CD4-positive, alpha-beta T cell treated with Interleukin-4 for 1 hour (primary cell): ENCODE measurements around the gene NDUFB2.
"Not testable (repeated sequence)": the region's sequence is repeated elsewhere in the genome, so short reads cannot be mapped to it uniquely, and the experiment has no call there.

Experiments
- DNase-seq, 2 donors: peaks; one replicate each; pipeline ENCODE4 v3.0.0-alpha.2; 2020 to 2022

Gene NDUFB2

DNA sequence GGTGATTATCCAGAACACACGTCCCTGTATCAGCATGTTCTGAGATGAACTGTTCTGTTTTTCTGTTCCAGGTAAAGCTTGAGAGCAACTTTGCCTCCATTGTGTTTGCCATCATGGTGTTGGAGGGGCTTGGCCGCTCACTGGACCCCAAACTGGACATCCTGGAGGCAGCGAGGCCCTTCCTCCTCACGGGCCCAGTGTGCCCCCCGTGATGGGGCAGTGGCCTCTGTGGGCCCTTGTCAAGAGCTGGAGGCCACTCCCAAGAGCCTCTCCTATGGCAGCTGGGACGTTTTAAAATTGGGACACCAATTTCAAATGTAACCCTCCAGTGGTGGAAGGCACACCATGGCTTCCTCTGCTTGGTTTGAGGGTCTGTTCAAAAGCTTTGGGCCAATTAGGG, 1.9 kb upstream of the NDUFB2 start:
- no peak for DNase-seq

DNA sequence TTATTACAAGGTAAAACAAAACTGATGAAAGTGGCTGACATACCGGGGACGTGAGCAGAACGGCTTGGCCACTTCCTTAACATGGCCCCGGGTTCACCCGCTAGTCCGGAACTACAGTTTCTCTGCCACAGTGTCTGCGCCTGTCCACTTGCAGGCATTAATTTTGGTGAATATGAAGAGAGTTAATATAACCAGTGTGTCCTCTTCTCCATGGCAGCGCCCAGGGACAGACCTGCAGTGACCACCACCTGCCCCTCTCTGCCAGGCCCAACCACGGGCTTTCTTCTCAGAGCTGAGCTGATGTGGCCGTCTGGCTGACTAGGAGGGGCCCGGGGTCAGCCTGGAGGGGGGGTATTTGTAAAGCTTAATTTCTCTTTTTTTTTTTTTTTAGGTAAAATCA, 1.1 kb upstream of the NDUFB2 start:
- no peak for DNase-seq

DNA sequence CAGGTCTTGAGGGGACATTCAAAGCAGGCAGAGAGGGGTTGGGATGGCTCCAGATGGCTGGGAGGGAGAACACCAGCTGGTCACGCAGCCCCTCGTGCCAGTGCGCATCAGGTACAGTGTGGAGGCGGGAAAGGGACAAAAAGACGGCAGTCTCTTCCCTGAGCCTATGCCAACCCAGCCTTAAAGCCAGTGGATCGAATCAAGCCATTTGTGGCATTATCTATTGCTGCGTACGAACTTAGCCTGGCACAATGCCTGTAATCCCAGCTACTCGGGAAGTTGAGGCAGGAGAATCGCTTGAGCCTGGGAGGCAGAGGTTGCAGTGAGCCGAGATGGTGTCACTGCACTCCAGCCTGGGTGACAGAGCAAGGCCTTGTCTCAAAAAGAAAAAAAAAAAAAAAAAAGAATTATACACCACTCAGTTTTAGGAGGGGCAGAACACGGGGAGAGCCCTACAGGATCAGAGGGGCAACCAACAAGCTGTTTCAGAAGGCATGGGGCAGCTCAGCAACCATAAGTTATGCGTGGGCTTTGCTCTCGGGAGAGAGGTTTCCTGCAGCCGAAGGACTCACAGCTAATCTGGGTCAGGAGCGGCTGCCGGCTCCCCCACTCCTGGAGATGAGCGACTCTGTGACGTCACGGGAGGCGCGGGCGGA, 356 bp upstream of the NDUFB2 start:
- DNase-seq, result peak; percentile 90 to 92

DNA sequence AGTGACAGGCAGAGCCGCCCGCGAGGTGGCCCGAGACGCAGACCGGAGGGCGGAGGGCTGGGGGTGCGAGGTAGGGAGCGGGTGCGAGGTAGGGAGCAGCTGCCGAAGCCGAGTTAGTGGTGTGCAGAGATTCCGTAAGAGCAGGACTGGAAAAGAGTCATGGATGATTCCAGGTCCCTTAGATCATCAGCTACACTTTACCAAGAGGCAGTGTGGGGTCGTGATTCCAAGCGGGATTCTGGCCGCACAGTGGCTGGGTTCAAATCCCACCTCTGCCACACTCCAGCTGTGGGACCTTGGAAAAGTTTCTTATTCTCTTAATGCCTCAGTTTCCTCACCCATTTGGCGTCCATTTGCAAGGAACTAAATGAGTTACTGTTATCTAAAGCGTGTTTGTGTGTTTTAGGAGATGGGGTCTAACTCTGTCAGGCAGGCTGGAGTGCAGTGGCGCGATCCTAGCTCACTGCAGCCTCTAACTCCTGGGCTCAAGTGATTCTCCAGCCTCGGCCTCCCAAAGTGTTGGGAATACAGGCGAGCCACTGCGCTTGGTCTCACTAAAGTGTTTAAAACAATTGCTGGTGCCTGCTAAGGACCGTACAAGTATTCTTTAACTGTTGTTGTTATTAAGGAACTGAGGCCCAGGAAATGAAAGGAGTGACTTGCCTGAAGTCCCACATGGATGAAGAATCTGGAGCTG, 1.1 kb downstream of the NDUFB2 start:
- no peak for DNase-seq

DNA sequence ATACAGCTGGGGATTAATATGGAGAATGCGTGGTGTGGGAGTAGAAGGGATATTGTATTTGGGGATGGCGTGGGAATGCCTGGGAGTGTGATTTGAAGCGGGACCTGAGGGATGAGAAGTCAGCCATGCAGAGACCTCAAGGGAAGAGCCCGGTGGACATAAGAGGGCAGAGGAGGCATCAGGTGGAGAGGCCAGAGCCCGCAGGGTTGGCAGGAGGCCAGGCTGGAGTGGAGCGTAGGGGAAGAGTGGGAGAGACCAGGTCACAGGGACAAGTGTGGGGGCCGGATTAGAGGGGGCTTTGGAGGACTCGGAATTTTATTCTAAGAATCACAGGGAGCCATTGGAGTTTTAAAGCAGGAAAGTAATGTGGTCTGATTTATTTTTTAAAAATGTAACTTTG, 2.0 kb downstream of the NDUFB2 start:
- no peak for DNase-seq

DNA sequence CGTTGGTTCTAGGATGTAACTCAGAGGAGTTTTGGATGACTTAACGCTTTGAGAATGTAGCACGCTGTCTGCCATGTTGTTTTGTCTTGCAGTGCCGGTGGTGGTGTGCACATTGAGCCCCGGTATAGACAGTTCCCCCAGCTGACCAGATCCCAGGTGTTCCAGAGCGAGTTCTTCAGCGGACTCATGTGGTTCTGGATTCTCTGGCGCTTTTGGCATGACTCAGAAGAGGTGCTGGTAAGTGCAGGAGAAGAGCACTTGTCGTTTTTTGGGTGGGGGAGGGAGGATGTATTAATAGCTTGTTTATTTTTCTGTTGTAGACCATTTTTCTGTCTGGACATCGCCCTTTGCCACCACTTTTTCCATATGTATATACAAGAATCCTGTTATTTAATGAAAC, 6.3 kb downstream of the NDUFB2 start:
- DNase-seq, result no peak

DNA sequence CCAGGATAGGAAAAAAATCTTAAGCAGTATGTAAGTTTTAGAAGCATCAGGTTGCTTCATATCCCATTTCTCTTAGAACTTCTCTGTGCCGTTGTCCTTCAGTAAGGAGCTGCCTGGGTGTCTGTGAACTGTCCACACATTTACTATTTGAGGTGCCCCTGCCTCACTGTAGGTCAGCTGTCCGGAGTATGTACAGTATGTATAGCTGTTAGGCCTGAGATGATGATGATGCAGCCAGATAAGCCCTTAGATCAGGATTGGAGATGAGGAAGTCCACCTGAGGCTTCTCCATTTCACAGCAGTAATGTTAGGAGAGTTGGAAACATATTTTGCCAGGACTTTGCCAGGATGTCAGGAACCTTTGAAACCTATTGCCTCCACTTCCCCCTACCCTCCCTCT, 7.7 kb downstream of the NDUFB2 start:
- DNase-seq, result no peak

DNA sequence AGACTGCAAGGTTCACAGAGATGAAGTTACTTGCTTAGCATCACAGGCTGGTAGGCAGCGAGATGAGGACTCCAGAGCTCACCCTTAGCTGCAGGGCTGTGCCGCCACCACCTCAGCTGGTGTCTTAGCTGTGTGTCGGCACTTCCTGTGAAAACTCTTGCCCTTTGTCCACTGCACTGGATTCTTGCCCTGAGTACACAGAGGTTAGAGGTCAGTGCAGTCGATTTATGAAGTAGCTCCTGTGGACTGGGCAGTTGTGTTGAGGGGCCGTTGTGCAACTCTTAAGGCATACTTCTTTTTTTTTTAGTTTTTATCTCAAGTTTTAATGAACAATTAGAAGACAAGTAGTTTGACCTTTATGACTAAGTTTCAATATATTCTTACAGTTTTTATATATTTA, 10.6 kb downstream of the NDUFB2 start:
- no peak for DNase-seq

DNA sequence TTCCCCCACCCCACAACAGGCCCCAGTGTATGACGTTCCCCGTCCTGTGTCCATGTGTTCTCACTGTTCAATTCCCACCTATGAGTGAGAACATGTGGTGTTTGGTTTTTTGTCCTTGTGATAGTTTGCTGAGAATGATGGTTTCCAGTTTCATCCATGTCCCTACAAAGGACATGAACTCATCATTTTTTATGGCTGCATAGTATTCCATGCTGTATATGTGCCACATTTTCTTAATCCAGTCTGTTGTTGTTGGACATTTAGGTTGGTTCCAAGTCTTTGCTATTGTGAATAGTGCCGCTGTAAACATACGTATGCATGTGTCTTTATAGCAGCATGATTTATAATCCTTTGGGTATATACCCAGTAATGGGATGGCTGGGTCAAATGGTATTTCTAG, 12.3 kb downstream of the NDUFB2 start:
- DNase-seq, result not testable (repeated sequence)

DNA sequence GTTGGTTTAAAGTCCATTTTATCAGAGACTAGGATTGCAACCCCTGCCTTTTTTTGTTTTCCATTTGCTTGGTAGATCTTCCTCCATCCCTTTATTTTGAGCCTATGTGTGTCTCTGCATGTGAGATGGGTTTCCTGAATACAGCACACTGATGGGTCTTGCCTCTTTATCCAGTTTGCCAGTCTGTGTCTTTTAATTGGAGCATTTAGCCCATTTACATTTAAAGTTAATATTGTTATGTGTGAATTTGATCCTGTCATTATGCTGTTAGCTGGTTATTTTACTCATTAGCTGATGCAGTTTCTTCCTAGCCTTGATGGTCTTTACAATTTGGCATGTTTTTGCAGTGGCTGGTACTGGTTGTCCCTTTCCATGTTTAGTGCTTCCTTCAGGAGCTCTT, 15.9 kb downstream of the NDUFB2 start:
- not testable (repeated sequence) for DNase-seq

DNA sequence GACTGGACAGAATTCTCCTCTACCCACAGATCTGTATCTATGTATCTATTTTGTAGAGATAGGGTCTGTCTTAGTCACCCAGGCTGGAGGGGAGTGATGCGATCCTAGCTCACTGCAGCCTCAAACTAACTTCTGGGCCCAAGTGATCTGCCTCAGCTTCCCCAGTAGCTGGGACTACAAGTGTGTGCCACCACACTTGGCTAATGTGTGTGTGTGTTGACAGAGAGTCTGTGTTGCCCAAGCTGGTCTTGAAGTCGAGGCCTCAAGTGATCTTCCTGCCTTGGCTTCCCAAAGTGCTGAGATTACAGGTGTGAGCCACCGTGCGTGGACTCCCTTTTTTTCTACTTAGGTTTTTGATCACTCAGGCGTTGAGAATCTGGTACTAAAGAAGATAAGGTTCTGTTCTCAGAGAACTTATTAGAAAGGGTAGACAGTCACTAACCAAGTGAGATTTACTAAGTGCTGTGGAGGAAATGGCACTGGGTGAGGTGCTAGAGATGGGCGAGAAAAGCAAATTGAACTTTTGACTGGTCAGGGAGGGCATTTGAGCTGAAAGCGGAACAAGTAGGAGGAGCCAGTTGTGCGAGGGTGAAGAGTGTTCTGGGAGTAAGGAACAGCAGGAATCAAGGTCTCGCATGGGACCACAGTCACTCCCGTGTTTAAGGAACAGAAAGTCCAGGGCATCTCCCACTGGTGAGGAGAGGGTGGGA, 18.0 kb downstream of the NDUFB2 start:
- no peak for DNase-seq

DNA sequence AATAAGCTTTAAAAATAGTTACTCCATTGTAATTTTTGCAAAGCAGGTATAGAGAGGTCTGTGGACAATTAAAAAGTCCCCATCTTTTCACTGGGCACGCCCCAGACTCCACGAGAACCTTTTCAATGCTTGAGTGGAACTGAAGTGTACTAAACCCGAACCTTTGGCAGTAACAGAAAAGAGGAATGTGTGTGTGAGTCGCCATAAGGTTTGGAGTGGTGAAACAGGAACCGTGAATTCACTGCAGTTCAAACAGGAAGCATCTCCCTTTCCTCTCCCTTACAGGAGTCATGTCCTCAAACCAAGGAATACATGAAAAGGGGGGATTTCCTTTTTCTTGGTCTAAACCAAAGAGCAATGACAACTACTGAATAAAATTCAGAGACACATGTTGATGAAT, 23.2 kb downstream of the NDUFB2 start:
- no peak for DNase-seq

DNA sequence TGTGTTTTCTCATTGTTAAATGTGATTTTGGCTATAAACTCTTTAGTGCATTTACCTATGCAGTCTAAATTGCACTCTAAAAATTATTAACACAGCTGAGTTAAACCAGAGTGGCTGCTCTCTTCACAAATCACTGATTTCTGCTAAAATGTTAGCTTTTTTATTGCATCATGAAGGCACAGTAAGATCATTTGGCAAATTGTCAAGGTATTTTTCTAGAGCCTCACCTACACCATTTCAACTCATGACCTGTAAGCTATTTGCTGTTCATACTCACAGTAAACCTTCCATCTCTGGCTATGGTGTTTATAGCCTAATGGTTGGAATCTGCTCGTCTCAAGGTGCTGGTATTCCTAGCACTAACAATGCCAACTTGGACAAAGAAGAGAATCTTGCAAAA, 25.7 kb downstream of the NDUFB2 start:
- DNase-seq, result no peak

DNA sequence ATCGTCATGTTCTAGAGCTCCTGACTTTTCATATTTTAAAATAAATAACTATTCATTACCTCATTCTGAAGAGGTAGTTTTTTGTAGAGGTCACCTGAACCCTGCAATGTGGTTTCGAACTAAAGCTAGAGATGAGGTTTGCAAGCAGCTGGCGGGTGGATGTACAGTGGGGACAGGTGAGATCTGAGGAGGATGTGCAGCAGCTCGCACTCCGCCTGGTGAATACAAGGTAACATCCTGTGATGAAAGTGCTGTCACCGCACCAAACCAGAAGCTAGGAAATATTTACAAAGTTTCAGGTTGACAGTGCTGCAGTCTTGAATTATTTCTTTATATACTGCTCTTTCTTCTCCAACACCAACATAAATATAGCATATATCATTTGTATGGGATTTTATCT, 26.5 kb downstream of the NDUFB2 start:
- peak; percentile 25 to 37 for DNase-seq

DNA sequence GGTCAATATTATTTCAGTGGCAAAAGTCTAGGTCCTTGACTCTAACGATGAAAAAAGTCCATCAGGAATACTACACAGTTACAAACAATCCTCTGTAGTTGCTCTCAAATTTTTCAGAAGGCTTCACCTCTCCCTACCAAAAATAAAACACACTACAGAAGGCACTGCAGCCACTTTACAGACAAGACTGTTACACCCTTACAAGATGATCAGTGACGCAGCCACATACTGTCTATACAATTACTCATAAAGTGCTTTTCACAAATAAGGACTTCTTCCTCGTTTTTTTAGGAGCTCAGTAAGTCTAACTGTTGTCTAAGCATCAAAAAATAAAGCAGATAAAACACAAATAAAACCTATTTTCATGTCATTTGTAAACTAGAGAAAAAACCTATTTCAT, 27.1 kb downstream of the NDUFB2 start:
- DNase-seq, result no peak

DNA sequence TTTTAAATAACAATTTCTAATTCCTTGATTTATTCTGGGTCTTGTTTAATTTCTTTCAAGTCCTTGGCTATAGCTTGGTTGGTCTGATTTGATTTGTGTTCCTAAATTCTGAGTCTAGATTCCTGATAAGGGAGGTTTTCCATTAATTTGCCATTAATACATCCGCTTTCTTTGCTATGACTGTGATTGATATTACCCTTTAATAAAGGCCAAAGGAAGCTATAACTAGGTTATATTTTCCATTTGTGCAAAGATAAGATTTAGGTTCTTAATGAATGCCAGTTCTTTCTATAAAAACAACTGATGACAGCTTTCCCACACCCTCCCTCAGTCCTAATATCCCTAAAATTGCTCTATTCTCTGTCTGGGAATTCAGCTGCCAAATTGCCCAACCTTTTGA, 28.2 kb downstream of the NDUFB2 start:
- no peak for DNase-seq

DNA sequence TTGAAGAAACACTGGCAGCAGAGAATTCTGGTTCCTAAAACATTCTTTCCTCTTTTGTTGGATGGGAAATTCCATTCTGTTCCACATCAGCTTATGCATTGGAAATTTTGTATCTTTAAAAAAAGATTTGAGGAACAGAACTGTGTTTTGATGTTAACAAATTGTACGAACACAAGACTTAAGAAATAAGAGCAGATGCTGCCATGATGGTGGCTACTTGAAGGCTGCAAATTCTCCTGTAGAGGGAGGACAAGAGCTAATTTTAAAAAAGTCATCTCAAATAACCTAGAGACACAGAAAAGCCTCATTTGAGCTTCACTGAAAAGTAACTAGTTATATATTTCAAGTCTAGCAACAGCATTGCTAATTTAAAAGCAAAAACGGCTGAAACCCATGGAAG, 29.8 kb downstream of the NDUFB2 start:
- DNase-seq, result no peak

DNA sequence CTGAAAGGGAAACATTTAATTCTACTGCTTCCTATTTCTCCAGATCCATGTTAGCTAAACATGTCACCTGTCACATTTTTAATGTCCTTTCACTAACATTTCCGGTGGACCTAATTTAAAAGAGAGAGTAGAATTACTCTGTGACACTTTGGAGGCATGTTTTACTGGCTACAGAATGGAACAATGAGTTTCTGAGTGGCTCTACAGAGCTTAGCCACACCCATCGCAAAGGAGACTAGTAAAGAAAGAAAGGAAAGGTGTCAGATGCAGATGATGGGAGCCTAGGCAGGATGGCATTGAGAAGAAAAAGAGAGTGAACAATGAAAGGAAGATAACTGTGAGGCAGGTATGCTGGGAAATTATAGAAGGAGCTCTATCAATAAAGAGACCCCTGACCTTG, 35.9 kb downstream of the NDUFB2 start:
- DNase-seq, result no peak

DNA sequence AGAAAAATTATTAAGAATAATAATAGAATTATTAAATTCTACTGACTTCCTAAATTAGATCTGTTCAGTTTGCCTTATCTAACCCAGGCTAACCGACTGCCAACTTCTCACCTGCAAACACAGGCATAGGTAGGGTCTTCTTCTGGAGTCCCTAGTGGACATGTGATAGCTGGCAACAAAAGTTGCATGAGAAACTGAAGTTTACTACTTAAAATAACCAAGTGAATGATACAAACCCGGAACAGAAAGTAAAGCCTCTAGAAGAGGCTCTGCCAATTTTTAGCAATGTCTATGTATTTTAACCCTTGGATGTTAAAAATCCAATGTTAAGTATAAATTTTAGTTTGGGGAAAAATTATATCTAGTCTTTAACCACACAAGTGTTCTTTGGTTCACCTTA, 37.6 kb downstream of the NDUFB2 start:
- DNase-seq, result no peak

DNA sequence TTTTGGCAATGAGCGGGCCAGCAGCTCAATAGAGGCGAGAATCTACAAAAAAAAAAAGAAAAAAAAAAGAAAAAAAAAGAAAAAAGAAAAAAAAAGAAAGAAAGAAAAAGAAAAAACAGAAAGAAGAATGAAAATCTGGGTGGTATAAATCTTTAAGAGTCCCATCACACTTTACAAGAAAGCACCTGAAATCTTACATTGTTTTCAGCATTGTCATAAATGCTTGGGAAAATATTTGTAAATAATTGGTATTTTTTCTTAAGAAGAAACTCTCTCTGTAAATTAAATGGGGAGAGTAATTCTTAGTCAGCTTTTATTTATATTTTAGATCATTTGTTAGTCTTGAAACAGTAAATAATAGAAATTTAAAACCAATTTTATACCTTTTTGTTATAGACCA, 38.2 kb downstream of the NDUFB2 start:
- DNase-seq, result no peak

DNA sequence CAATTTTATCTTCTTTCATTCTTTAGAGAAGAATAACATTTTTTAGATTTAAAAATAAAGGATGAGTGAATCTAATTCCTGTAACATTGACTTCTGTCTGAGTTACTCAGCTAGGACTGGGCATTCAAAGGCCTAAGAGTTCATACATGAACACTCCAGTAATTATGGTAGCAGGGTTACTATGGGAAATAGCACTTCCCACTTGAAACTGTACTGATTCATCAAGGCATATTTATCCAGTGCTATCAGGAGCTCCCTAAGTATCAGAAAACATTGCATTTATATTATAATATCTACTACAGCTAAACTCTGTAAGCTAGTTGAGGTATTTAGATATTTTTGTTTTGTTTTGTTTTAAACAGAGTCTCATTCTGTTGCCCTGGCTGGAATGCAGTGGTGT, 41.8 kb downstream of the NDUFB2 start:
- DNase-seq, result no peak

DNA sequence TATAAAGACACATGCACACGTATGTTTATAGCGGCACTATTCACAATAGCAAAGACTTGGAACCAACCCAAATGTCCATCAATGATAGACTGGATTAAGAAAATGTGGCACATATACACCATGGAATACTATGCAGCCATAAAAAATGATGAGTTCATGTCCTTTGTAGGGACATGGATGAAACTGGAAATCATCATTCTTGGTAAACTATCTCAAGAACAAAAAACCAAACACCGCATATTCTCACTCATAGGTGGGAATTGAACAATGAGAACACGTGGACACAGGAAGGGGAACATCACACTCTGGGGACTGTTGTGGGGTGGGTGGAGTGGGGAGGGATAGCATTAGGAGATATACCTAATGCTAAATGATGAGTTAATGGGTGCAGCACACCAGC, 46.7 kb downstream of the NDUFB2 start:
- DNase-seq, result not testable (repeated sequence)

DNA sequence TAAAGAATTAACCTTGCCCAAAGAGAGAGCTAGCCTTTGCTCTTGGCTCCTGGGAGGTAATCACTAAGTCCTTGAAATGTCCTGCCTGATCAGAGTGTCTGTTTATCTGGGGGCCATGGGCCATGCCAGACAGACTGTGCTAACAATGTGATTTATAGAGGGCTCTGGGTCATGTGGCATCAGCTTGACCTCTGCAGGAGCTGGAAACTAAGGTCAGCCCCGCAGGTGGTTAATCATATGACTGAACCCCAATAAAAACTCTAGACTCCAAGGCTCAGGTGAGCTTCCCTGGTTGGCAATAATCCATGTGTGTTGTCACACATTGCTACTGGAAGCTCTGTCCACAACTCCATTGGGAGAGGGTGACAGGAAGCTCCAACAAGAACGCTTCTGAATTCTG, 47.5 kb downstream of the NDUFB2 start:
- no peak for DNase-seq

DNA sequence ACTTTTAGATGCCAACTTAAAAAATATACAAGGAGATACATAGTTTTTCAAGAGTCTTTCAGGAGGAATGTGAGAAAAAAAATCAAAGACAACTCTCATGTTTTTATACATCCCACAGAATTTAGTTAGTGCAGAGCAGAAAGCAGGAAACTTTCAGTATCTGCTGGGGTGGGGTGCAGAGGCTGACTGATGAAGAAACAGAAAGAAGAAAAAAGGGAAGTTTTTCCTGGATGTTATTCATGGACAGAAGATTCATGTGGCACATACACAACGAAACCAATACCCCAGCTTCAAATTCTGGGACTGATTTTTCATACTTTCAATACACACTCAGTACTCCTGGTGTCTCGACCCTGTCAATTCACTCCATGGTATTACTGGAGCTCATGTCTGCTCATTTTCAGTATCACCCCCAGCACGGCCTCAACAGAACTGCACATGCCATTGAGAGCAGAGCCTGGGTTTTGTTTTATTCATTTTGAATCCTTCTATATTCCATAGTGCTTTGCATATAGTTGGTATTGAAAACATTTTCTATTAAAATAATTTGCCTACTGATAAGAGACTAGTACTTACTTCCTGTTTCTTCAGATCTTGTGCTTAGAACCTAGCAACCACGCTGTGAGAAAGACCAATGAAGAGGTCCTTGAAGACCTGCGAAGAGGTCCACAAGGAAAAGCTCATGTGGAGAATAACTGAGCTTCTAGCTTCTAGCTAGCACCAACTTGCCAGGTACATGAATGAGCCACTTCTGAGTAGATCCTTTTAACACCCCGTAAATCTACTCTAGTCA, 49.0 kb downstream of the NDUFB2 start:
- DNase-seq, result no peak
